Measurements from ENCODE around the gene ZNF775.

GRCh38 chr7:150377196-150377595 is 1.9 kb upstream of the ZNF775 start:
- TF ChIP-seq POLR2A (IDR thresholded peaks at IDR 0.05; ENCODE audit: low read length) (no peak), GATA1 (IDR thresholded peaks at IDR 0.05; ENCODE audit: low read depth, low read length) (no peak)
